Muscle of leg (tissue), 11 donors: ENCODE data around the gene PTGFRN. TPM values are rescaled to one million over a fixed set of nuclear protein-coding genes. Genes with fewer than 3 reads are reported as not detected.

Source experiments
- DNase-seq: peaks from one replicate; pipeline ENCODE4 v3.0.0; 2013
- H3K27ac ChIP-seq: one replicate; pipeline ENCODE4 v1.5.1; 2013; ENCODE audit warnings: mild to moderate bottlenecking, low read length, control low read depth
- H3K27me3 ChIP-seq: one replicate; pipeline ENCODE4 v1.6.1; 2013; ENCODE audit warnings: low read length; ENCODE audit not compliant: control insufficient read depth, insufficient read depth
- H3K36me3 ChIP-seq: one replicate; pipeline ENCODE4 v1.6.1; 2013; ENCODE audit warnings: low read length; ENCODE audit not compliant: control insufficient read depth, insufficient read depth
- H3K4me1 ChIP-seq: one replicate; pipeline ENCODE4 v1.6.1; 2013; ENCODE audit warnings: low read length; ENCODE audit not compliant: control insufficient read depth, insufficient read depth
- H3K4me3 ChIP-seq: one replicate; pipeline ENCODE4 v1.5.1; 2013; ENCODE audit warnings: low read length, control low read depth
- H3K9me3 ChIP-seq: replicated peaks from 2 replicates; pipeline ENCODE4 v1.6.1; 2013; ENCODE audit warnings: low read depth, low read length; ENCODE audit not compliant: control insufficient read depth
- WGBS: methylation state at CpG from one replicate; pipeline ENCODE4 v1.1.5; 2013; ENCODE audit warnings: missing lambda C conversion rate; ENCODE audit not compliant: insufficient coverage; 5-methylcytosine and 5-hydroxymethylcytosine counted together
- polyA plus RNA-seq, 8 donors: library from polyadenylated mRNA; unstranded; fragments of 120-200 nt; gene quantifications; one replicate each; pipeline versions ENCODE4 v1.2.1 to v1.2.3, GENCODE V29; 2013; ENCODE audit warnings: inconsistent platforms in 1 of 8, low replicate concordance in 1 of 8; ENCODE audit not compliant: insufficient read length in 8 of 8, insufficient read depth in 1 of 8
- total RNA-seq: library from RNA; stranded (reverse); fragments of 120-200 nt; gene quantifications from one replicate; pipeline ENCODE4 v1.2.4, GENCODE V29; 2013

PTGFRN gene
- total and polyA plus RNA-seq, 9 donors, result 74.1 to 157 (median 127) TPM

DNA sequence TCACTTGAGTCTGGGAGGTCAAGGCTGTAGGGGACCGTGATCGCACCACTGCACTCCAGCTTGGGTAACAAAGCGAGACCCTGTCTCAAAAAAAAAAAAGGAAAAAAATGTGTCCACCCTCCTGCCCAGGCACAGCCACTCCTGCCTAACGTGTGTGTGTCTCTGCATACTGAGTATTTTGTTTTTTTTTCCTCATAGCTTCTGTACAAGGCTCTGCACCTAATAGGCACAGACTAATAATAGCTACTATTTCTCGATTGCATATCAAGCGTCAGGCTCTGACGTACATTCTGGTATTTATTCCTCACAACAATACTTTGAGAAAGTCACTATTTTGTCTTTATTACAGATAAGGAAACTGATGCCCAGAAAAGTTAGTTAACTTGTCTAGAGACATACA lies 5.0 kb downstream of the PTGFRN start:
- no peak for DNase-seq
- Histone ChIP-seq H3K27me3 (no peaks in the 10 kb centered on the region), H3K27ac (no peak overlapping the region), H3K4me3 (no peak overlapping the region), H3K36me3 (peaks cover 2% of the 10 kb centered on the region), H3K4me1 (peaks cover 48% of the 10 kb centered on the region), H3K9me3 (no peaks in the 10 kb centered on the region)
- 62% methylated on average over 3 of the region's 7 CpGs for WGBS

GRCh38 chr1:116915086-116915661 lies 5.5 kb downstream of the PTGFRN start:
- no peak overlapping the region for H3K4me3 ChIP-seq
- peak overlapping the region; percentile 21 for H3K27ac ChIP-seq
- DNase-seq, result peak; percentile 37
- H3K27me3 ChIP-seq, result no peaks in the 10 kb centered on the region
- H3K36me3 ChIP-seq, result peaks cover 2% of the 10 kb centered on the region
- 51% methylated on average over 7 of the region's 7 CpGs for WGBS
- H3K4me1 ChIP-seq, result peaks cover 53% of the 10 kb centered on the region
- H3K9me3 ChIP-seq, result no peaks in the 10 kb centered on the region

DNA sequence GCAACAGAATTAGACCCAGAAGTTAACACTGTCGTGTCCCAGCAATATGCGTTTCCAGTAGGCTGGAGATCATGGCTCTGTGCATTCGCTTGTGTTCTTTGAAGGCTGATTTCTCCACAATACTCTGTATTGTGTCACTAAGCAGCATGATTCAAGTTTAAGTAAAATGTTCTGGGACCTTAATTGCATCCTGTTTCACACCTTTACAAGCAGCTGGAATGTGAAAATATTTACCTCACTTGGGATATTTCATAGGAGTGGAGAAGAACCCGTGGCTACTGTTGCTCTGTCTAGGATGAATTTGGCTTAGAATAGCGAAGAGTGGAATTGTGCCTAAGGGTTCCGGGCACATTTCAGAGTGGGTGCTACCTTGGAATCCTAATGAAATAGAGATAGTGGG lies 6.3 kb downstream of the PTGFRN start:
- Histone ChIP-seq H3K4me1 (peaks cover 50% of the 10 kb centered on the region), H3K36me3 (peaks cover 2% of the 10 kb centered on the region), H3K27me3 (no peaks in the 10 kb centered on the region), H3K27ac (no peak overlapping the region), H3K4me3 (no peak overlapping the region), H3K9me3 (no peaks in the 10 kb centered on the region)
- no peak for DNase-seq
- WGBS, result 83% methylated on average over 5 of the region's 6 CpGs

- H3K4me3 ChIP-seq, result no peak overlapping the region
- H3K9me3 ChIP-seq, result no peaks in the 10 kb centered on the region
- H3K27me3 ChIP-seq, result no peaks in the 10 kb centered on the region
- peak; percentile 17 for DNase-seq
- H3K27ac ChIP-seq, result no peak overlapping the region
- H3K36me3 ChIP-seq, result peaks cover 2% of the 10 kb centered on the region
- WGBS, result 58% methylated on average over 13 of the region's 14 CpGs
- H3K4me1 ChIP-seq, result peaks cover 42% of the 10 kb centered on the region
Observed at GRCh38 chr1:116916533-116917445, 7.1 kb downstream of the PTGFRN start.

DNA sequence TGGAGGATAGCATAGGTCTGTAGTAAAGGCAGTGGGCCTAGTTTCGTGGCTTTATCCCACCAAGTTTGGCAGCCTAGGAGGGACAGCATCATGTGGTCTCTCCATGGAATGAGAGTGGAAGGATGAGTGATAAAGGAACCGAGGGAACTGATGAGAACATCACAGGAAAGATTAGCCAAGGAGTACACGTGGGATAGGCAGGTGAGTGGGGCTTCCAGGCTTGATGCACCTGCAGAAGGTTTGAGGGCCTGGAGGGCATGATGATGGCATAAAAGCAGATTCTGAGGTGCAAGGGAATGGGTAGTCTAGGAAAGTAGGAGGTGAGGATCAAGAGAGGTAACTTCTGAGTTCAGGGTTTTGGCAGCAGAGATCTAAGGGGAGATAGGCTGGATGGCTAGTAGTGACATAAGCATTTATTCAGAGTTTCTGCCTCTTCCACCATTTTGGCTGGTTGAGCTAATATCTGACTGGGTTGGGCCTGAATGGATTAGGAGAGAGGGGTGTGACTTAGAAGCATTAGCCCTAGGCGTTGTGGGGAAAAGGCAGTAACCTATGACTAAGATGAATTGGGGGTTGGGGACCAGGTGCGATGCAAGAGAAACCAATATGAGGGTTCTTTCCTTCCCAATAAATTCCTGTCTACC lies 9.1 kb downstream of the PTGFRN start:
- no peak overlapping the region for H3K27ac ChIP-seq
- no peak overlapping the region for H3K4me3 ChIP-seq
- H3K9me3 ChIP-seq, result no peaks in the 10 kb centered on the region
- no peaks in the 10 kb centered on the region for H3K27me3 ChIP-seq
- H3K4me1 ChIP-seq, result peaks cover 27% of the 10 kb centered on the region
- H3K36me3 ChIP-seq, result peaks cover 6% of the 10 kb centered on the region
- 82% methylated on average over 3 of the region's 5 CpGs for WGBS
- DNase-seq, result no peak

GRCh38 chr1:116919802-116920201 lies 10.1 kb downstream of the PTGFRN start:
- Histone ChIP-seq H3K4me1 (peaks cover 27% of the 10 kb centered on the region), H3K9me3 (no peaks in the 10 kb centered on the region), H3K27me3 (no peaks in the 10 kb centered on the region), H3K4me3 (no peak overlapping the region), H3K27ac (no peak overlapping the region), H3K36me3 (peaks cover 9% of the 10 kb centered on the region)
- peak; percentile 65 for DNase-seq
- WGBS, result no CpG with 5 or more reads among the region's 2 CpGs

DNA sequence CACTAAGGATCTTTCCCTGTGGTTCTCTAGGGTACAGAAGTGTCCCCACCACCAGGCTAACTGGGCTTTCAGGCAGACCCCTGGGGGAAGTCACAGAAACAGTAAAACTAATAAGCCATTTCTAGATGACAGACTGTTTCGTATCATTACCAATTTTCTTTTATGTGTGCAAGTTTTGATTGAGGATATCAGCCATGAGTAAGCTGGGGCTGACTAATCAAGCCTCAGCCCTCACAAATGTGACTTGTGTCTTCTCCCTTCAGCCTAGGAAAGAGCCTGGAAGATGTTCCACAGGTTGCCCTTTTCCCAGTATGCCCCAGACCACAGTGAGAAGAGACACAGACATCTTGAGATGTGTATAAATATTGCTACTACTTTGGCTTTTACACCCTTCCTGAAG lies 10.5 kb downstream of the PTGFRN start:
- no CpG with 5 or more reads among the region's 1 CpG for WGBS
- H3K27ac ChIP-seq, result no peak overlapping the region
- H3K9me3 ChIP-seq, result no peaks in the 10 kb centered on the region
- peaks cover 10% of the 10 kb centered on the region for H3K36me3 ChIP-seq
- no peaks in the 10 kb centered on the region for H3K27me3 ChIP-seq
- no peak overlapping the region for H3K4me3 ChIP-seq
- H3K4me1 ChIP-seq, result peaks cover 24% of the 10 kb centered on the region
- no peak for DNase-seq

- Histone ChIP-seq H3K27ac (no peak overlapping the region), H3K36me3 (peaks cover 10% of the 10 kb centered on the region), H3K27me3 (no peaks in the 10 kb centered on the region), H3K9me3 (no peaks in the 10 kb centered on the region), H3K4me1 (peaks cover 13% of the 10 kb centered on the region), H3K4me3 (no peak overlapping the region)
- DNase-seq, result no peak
- WGBS, result no CpG with 5 or more reads among the region's 6 CpGs
Observed at GRCh38 chr1:116921301-116921885, 11.7 kb downstream of the PTGFRN start.

GRCh38 chr1:116921937-116922336 lies 12.2 kb downstream of the PTGFRN start:
- Histone ChIP-seq H3K27me3 (no peaks in the 10 kb centered on the region), H3K4me3 (no peak overlapping the region), H3K36me3 (peaks cover 10% of the 10 kb centered on the region), H3K27ac (no peak overlapping the region), H3K9me3 (no peaks in the 10 kb centered on the region), H3K4me1 (peaks cover 10% of the 10 kb centered on the region)
- DNase-seq, result no peak
- WGBS, result 78% methylated on average over 4 of the region's 5 CpGs

DNA sequence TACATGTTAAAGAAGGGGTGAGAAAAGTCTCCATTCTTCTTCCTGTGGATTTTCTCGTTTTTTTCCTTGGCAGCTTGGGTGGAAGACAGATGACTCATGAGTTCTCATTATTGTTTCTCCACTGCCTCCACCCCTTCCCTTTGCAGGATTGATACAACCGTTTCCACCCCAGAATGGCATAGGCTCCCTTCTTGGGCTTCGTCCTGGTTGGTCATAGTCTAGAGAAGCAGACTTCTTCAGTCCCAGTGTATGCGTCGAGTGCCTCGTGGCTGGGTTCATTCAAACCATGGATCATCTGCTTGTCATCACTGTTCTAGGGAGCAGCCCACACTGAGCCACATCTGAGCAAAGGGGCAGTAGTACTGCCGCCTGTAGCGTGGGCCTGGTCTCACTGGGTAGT lies 13.7 kb downstream of the PTGFRN start:
- Histone ChIP-seq H3K36me3 (peaks cover 10% of the 10 kb centered on the region), H3K9me3 (no peaks in the 10 kb centered on the region), H3K4me3 (no peak overlapping the region), H3K27me3 (no peaks in the 10 kb centered on the region), H3K27ac (no peak overlapping the region), H3K4me1 (peaks cover 10% of the 10 kb centered on the region)
- WGBS, result 89% methylated on average over 5 of the region's 8 CpGs
- DNase-seq, result peak; percentile 32
